ENCODE measurements around the gene CMIP. TPM values are rescaled to one million over a fixed set of nuclear protein-coding genes. Genes with fewer than 3 reads are reported as not detected.

The CMIP gene
- total RNA-seq, 1 experiment from 2014 or later: 53.6 TPM

- TF ChIP-seq, protein P1, sequence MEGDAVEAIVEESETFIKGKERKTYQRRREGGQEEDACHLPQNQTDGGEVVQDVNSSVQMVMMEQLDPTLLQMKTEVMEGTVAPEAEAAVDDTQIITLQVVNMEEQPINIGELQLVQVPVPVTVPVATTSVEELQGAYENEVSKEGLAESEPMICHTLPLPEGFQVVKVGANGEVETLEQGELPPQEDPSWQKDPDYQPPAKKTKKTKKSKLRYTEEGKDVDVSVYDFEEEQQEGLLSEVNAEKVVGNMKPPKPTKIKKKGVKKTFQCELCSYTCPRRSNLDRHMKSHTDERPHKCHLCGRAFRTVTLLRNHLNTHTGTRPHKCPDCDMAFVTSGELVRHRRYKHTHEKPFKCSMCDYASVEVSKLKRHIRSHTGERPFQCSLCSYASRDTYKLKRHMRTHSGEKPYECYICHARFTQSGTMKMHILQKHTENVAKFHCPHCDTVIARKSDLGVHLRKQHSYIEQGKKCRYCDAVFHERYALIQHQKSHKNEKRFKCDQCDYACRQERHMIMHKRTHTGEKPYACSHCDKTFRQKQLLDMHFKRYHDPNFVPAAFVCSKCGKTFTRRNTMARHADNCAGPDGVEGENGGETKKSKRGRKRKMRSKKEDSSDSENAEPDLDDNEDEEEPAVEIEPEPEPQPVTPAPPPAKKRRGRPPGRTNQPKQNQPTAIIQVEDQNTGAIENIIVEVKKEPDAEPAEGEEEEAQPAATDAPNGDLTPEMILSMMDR (IDR thresholded peaks at IDR 0.05; ENCODE audit: unreplicated experiment): no peak
- peaks cover 17% of the 10 kb centered on the region for H3K36me3 Mint-ChIP-seq (ENCODE audit: insufficient read depth, unreplicated experiment)
- intact Hi-C loops (cut with micrococcal nuclease): no loop called here
- H3K4me3 Mint-ChIP-seq (ENCODE audit: unreplicated experiment): no peak overlapping the region
- no peak overlapping the region for H3K27ac Mint-ChIP-seq (ENCODE audit: low read depth, unreplicated experiment)
- ChIA-PET POLR2A (interaction anchor here (0.7 to 1.5 kb wide), 3 partner anchors 11 to 47 kb away, joined by 4 to 7 read pairs (median 4); no protein-coding TSS in a partner anchor), CTCF (interaction anchor here (0.8 kb wide), 1 partner anchor 8 kb away, joined by 4 read pairs; no protein-coding TSS in a partner anchor)
- peaks cover 23% of the 10 kb centered on the region for H3K4me1 Mint-ChIP-seq (ENCODE audit: insufficient read depth, unreplicated experiment)
- H3K27me3 Mint-ChIP-seq (ENCODE audit: insufficient read depth, unreplicated experiment): no peaks in the 10 kb centered on the region
- DNase-seq (ENCODE audit: unreplicated experiment): no peak
- BruUV-seq (replicated peaks): no TSS peak
- H3K9me3 Mint-ChIP-seq (ENCODE audit: unreplicated experiment): no peaks in the 10 kb centered on the region
Measured at GRCh38 chr16:81572386-81573144, 128.0 kb downstream of the CMIP start.

DNA sequence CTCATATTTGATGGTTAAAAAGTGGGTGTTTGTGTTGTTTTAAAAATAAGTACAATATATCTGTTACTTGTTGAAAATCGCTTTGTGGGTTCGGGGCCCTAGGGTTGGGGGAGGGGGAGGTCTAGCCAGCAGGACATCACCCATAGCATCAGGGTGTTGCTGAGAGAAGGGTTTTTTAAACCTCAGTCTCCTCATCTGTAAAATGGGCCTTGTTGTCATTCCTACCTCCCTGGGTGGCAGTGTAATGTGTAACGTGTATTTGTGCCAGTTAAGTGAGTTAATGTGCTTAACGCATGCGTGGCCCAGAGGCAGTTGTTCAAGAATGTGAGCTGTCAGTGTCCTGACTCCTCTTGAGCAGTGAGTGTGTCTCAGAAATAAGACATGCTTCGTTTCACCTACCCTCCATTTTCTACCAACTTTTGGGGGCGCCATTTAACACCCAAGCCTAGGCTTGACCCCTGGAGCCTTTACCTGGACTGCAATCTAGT, 129.0 kb downstream of the CMIP start:
- no peak overlapping the region for H3K4me3 Mint-ChIP-seq (ENCODE audit: unreplicated experiment)
- intact Hi-C loops (cut with micrococcal nuclease): no loop called here
- H3K4me1 Mint-ChIP-seq (ENCODE audit: insufficient read depth, unreplicated experiment): peaks cover 13% of the 10 kb centered on the region
- POLR2A ChIA-PET: interaction anchor here (0.7 to 1.5 kb wide), 3 partner anchors 11 to 48 kb away, joined by 4 to 7 read pairs (median 4); no protein-coding TSS in a partner anchor
- peaks cover 17% of the 10 kb centered on the region for H3K36me3 Mint-ChIP-seq (ENCODE audit: insufficient read depth, unreplicated experiment)
- H3K27ac Mint-ChIP-seq (ENCODE audit: low read depth, unreplicated experiment): no peak overlapping the region
- no peak for DNase-seq (ENCODE audit: unreplicated experiment)
- TF ChIP-seq, protein P1 (IDR thresholded peaks at IDR 0.05; ENCODE audit: unreplicated experiment): no peak
- no peaks in the 10 kb centered on the region for H3K27me3 Mint-ChIP-seq (ENCODE audit: insufficient read depth, unreplicated experiment)
- no TSS peak for BruUV-seq (replicated peaks)
- no peaks in the 10 kb centered on the region for H3K9me3 Mint-ChIP-seq (ENCODE audit: unreplicated experiment)
- CTCF ChIA-PET: interaction anchor here (0.8 kb wide), 1 partner anchor 9 kb away, joined by 4 read pairs; no protein-coding TSS in a partner anchor

DNA sequence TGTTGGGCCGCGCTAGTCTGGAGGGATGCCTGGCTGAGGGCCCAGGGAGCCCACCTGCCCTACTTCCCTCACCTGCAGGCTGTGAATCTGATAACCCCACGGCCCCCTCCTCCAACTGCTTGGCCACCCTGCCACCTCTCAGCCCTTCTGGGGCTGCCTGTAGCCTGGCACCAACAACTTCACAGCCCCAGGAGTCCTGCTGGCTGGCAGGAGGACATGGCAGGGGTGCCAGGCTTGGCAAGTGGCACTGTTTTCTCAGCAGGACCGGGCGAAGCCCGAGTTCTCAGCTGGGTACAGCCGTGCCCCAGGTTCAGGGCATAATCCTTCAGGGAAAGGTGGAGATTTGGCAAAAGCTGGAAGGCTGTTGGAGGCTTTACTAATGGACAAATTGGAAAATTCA, 129.6 kb downstream of the CMIP start:
- Mint-ChIP-seq H3K4me3 (ENCODE audit: unreplicated experiment) (no peak overlapping the region), H3K4me1 (ENCODE audit: insufficient read depth, unreplicated experiment) (peaks cover 7% of the 10 kb centered on the region), H3K27me3 (ENCODE audit: insufficient read depth, unreplicated experiment) (no peaks in the 10 kb centered on the region), H3K9me3 (ENCODE audit: unreplicated experiment) (no peaks in the 10 kb centered on the region), H3K36me3 (ENCODE audit: insufficient read depth, unreplicated experiment) (peaks cover 17% of the 10 kb centered on the region), H3K27ac (ENCODE audit: low read depth, unreplicated experiment) (no peak overlapping the region)
- CTCF ChIA-PET: no interaction called here
- no TSS peak for BruUV-seq (replicated peaks)
- TF ChIP-seq, protein P1 (IDR thresholded peaks at IDR 0.05; ENCODE audit: unreplicated experiment): no peak
- intact Hi-C loops (cut with micrococcal nuclease): no loop called here
- DNase-seq (ENCODE audit: unreplicated experiment): no peak
- POLR2A ChIA-PET: interaction anchor here (1.5 kb wide), 1 partner anchor 10 kb away, joined by 4 read pairs; no protein-coding TSS in a partner anchor

DNA sequence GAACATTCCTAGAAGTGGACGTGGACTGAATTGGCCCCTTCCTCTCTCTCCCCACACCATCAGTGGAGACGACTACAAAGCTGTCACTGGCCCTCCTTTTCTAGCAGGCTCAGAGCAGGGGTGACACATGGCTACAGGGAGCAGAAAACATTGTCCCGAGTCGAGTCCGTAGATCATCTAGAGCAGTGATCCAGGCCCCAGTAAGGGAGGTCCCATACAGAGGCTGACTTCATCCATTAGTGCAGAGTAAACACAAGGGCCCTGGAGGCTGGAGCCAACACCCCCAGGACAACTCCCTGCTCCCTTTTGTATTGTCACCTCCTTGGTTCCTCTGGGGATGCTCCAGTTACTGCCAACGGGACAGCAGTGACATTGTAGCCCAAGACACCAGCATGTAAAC, 130.7 kb downstream of the CMIP start:
- Mint-ChIP-seq H3K4me3 (ENCODE audit: unreplicated experiment) (no peak overlapping the region), H3K27ac (ENCODE audit: low read depth, unreplicated experiment) (no peak overlapping the region), H3K36me3 (ENCODE audit: insufficient read depth, unreplicated experiment) (peaks cover 17% of the 10 kb centered on the region), H3K27me3 (ENCODE audit: insufficient read depth, unreplicated experiment) (no peaks in the 10 kb centered on the region), H3K4me1 (ENCODE audit: insufficient read depth, unreplicated experiment) (peaks cover 5% of the 10 kb centered on the region), H3K9me3 (ENCODE audit: unreplicated experiment) (no peaks in the 10 kb centered on the region)
- ChIA-PET POLR2A (no interaction called here), CTCF (interaction anchor here (1.1 kb wide), 1 partner anchor 12 kb away, joined by 4 read pairs; no protein-coding TSS in a partner anchor)
- DNase-seq (ENCODE audit: unreplicated experiment): no peak
- no TSS peak for BruUV-seq (replicated peaks)
- TF ChIP-seq, protein P1 (IDR thresholded peaks at IDR 0.05; ENCODE audit: unreplicated experiment): no peak
- intact Hi-C loops (cut with micrococcal nuclease): no loop called here
